ENCODE results near the gene OVOL1.

Gene OVOL1

GRCh38 chr11:65778431-65778900 is 8.4 kb upstream of the OVOL1 start:
- no peak for DNase-seq (ENCODE audit: low read depth)

GRCh38 chr11:65778901-65779668 is 7.8 kb upstream of the OVOL1 start:
- DNase-seq (ENCODE audit: low read depth), result no peak

GRCh38 chr11:65779669-65779918 is 7.3 kb upstream of the OVOL1 start:
- DNase-seq (ENCODE audit: low read depth), result no peak

- DNase-seq (ENCODE audit: low read depth), result peak; percentile 66
Measured at GRCh38 chr11:65779919-65780769, 6.7 kb upstream of the OVOL1 start.

GRCh38 chr11:65780770-65781151 is 6.1 kb upstream of the OVOL1 start, which contains the start of gene AP5B1:
TSS of gene AP5B1 (minus strand) at chr11:65780976. CDS start at chr11:65780591, 385 bp downstream.
- peak; percentile 63 for DNase-seq (ENCODE audit: low read depth)

- no peak for DNase-seq (ENCODE audit: low read depth)
Measured at GRCh38 chr11:65781152-65781961, 5.5 kb upstream of the OVOL1 start.

- no peak for DNase-seq (ENCODE audit: low read depth)
Measured at GRCh38 chr11:65781962-65782815, 4.7 kb upstream of the OVOL1 start.

GRCh38 chr11:65782816-65783228 is 4.0 kb upstream of the OVOL1 start:
- DNase-seq (ENCODE audit: low read depth), result no peak

- no peak for DNase-seq (ENCODE audit: low read depth)
Measured at GRCh38 chr11:65785319-65786007, 1.4 kb upstream of the OVOL1 start.

- no peak for DNase-seq (ENCODE audit: low read depth)
Measured at GRCh38 chr11:65786008-65786785, 666 bp upstream of the OVOL1 start.

- DNase-seq (ENCODE audit: low read depth), result no peak
Measured at GRCh38 chr11:65787649-65788622, 1.1 kb downstream of the OVOL1 start.

GRCh38 chr11:65788821-65789220 is 2.0 kb downstream of the OVOL1 start:
- DNase-seq (ENCODE audit: low read depth), result no peak

- no peak for DNase-seq (ENCODE audit: low read depth)
Measured at GRCh38 chr11:65789230-65790103, 2.6 kb downstream of the OVOL1 start.

- no peak for DNase-seq (ENCODE audit: low read depth)
Measured at GRCh38 chr11:65790104-65790901, 3.4 kb downstream of the OVOL1 start.

GRCh38 chr11:65790902-65791650 is 4.2 kb downstream of the OVOL1 start:
- DNase-seq (ENCODE audit: low read depth), result no peak

- DNase-seq (ENCODE audit: low read depth), result peak; percentile 15
Measured at GRCh38 chr11:65791719-65792213, 4.9 kb downstream of the OVOL1 start.
